B cell (primary cell): Measurements from ENCODE around the gene CDC42BPA. TPM values are rescaled to one million over a fixed set of nuclear protein-coding genes. Genes with fewer than 3 reads are reported as not detected.
"Not testable (repeated sequence)": the region's sequence is repeated elsewhere in the genome, so short reads cannot be mapped to it uniquely, and the experiment has no call there.

ENCODE experiments used
- ATAC-seq: fragments of 200-7000 bp; cut with Tn5 transposase; one replicate; pipeline ENCODE4 v1.10.0; 2021; ENCODE audit warnings: low read depth, mild to moderate bottlenecking, moderate number of reproducible peaks, moderate library complexity
- CTCF ChIA-PET: fragments of 350-600 bp; sonication (Branson Sonifier 250); formaldehyde crosslinking; loops from one replicate; lab custom pipeline; 2021; ENCODE audit warnings: antibody characterized with exemption, inconsistent platforms; lab: Charles Lee
- POLR2A ChIA-PET: fragments of 350-600 bp; sonication (Branson Sonifier 250); formaldehyde crosslinking; loops from one replicate; lab custom pipeline; 2021; ENCODE audit warnings: antibody characterized with exemption; lab: Charles Lee
- DNase-seq: peaks from one replicate; pipeline ENCODE4 v3.0.0; 2013
- H2AFZ ChIP-seq: 2 replicates; pipeline ENCODE4 v1.6.1; 2012; ENCODE audit warnings: mild to moderate bottlenecking, low read depth, low read length; ENCODE audit not compliant: insufficient read depth, poor library complexity, severe bottlenecking
- H3K27ac ChIP-seq, 2 donors: 1 replicate in 1 of 2; 2 replicates in 1 of 2; pipeline ENCODE4 v1.5.1; 2012 to 2013; ENCODE audit warnings: low read length in 2 of 2, mild to moderate bottlenecking in 2 of 2, moderate library complexity in 1 of 2
- H3K27me3 ChIP-seq, 4 experiments: fragments of 200-600 bp in 1 of 4; sonication (generic) in 1 of 4; replicated peaks in 1 of 4; 1 replicate in 2 of 4; 2 replicates in 2 of 4; pipeline versions ENCODE4 v1.6.1 to v1.7.0; 2013 to 2016; ENCODE audit warnings: low read length in 3 of 4, mild to moderate bottlenecking in 2 of 4, mixed read lengths in 1 of 4, moderate library complexity in 1 of 4; ENCODE audit not compliant: insufficient read depth in 4 of 4, control insufficient read depth in 3 of 4; ENCODE audit errors: control extremely low read depth in 1 of 4
- H3K36me3 ChIP-seq, 2 experiments: replicated peaks in 1 of 2; 1 replicate in 1 of 2; 2 replicates in 1 of 2; pipeline versions ENCODE4 v1.6.1 to v1.7.1; 2013; ENCODE audit warnings: low read length in 1 of 2; ENCODE audit not compliant: insufficient read depth in 2 of 2, control insufficient read depth in 1 of 2; ENCODE audit errors: control extremely low read depth in 1 of 2, extremely low read depth in 1 of 2
- H3K4me1 ChIP-seq, 2 donors: fragments of 200-600 bp in 1 of 2; sonication (generic) in 1 of 2; 1 replicate in 1 of 2; 2 replicates in 1 of 2; pipeline versions ENCODE4 v1.5.1 to v1.6.1; 2013 to 2017; ENCODE audit warnings: low read length in 2 of 2; ENCODE audit not compliant: control insufficient read depth in 2 of 2, insufficient read depth in 2 of 2
- H3K4me2 ChIP-seq: replicated peaks from 2 replicates; pipeline ENCODE3; 2012; ENCODE audit warnings: mild to moderate bottlenecking, low read depth, low read length; ENCODE audit not compliant: poor library complexity, severe bottlenecking
- H3K4me3 ChIP-seq, 5 experiments: fragments of 200-600 bp in 1 of 5; sonication (generic) in 1 of 5; 1 replicate in 3 of 5; 2 replicates in 2 of 5; pipeline versions ENCODE4 v1.5.1 to v1.7.0; 2011 to 2016; ENCODE audit warnings: low read length in 4 of 5, mild to moderate bottlenecking in 4 of 5, low read depth in 2 of 5, control low read depth in 1 of 5, moderate library complexity in 1 of 5; ENCODE audit not compliant: insufficient read depth in 1 of 5; ENCODE audit errors: control extremely low read depth in 1 of 5, extremely low read depth in 1 of 5
- H3K79me2 ChIP-seq: fragments of 200-600 bp; sonication (generic); one replicate; pipeline ENCODE4 v1.6.0; 2016; ENCODE audit warnings: low read length; ENCODE audit not compliant: control insufficient read depth, insufficient read depth
- H3K9ac ChIP-seq: fragments of 200-600 bp; sonication (generic); 2 replicates; pipeline ENCODE4 v1.6.1; 2017; ENCODE audit warnings: mild to moderate bottlenecking, low read length, moderate library complexity
- H3K9me3 ChIP-seq, 3 donors: one replicate each; pipeline versions ENCODE4 v1.6.1 to v1.7.1; 2013; ENCODE audit warnings: low read length in 2 of 3; ENCODE audit not compliant: control insufficient read depth in 2 of 3, insufficient read depth in 1 of 3; ENCODE audit errors: control extremely low read depth in 1 of 3
- H4K20me1 ChIP-seq: 2 replicates; pipeline ENCODE4 v1.6.0; 2012; ENCODE audit warnings: mild to moderate bottlenecking, low read length; ENCODE audit not compliant: insufficient read depth, control insufficient read depth, poor library complexity, severe bottlenecking
- H3K27ac Mint-ChIP-seq: one replicate; pipeline ENCODE4 v1.8.0; 2021; ENCODE audit warnings: mixed read lengths
- H3K27me3 Mint-ChIP-seq: one replicate; pipeline ENCODE4 v1.8.0; 2021; ENCODE audit warnings: mixed read lengths
- H3K4me1 Mint-ChIP-seq: one replicate; pipeline ENCODE4 v1.8.0; 2021; ENCODE audit warnings: mixed read lengths
- H3K4me3 Mint-ChIP-seq: one replicate; pipeline ENCODE4 v1.8.0; 2021; ENCODE audit warnings: mixed read lengths
- H3K9me3 Mint-ChIP-seq: one replicate; pipeline ENCODE4 v1.8.0; 2022; ENCODE audit warnings: mixed read lengths; ENCODE audit not compliant: insufficient read depth
- EZH2 ChIP-seq: IDR thresholded peaks from 2 replicates; pipeline ENCODE4 v1.6.1; 2012; ENCODE audit warnings: borderline replicate concordance, low read depth, mild to moderate bottlenecking, moderate library complexity, low read length; ENCODE audit not compliant: insufficient read depth, poor library complexity, severe bottlenecking
- WGBS: methylation state at CpG from one replicate; pipeline ENCODE4 v1.1.5; 2013; ENCODE audit warnings: missing lambda C conversion rate; ENCODE audit not compliant: insufficient coverage; 5-methylcytosine and 5-hydroxymethylcytosine counted together
- intact Hi-C: fragments of 100-400 bp; cut with micrococcal nuclease; formaldehyde crosslinking; loops from one replicate; pipeline ENCODE4 v1.10.0; 2022
- polyA plus RNA-seq: library from polyadenylated mRNA; depleted of rRNA; stranded (reverse); fragments of >200 nt; gene quantifications from 2 replicates; pipeline ENCODE4 v1.2.3, GENCODE V29; 2012
- total RNA-seq, 2 donors: library from RNA; stranded (reverse); fragments of 120-200 nt in 1 of 2; gene quantifications; 1 replicate in 1 of 2; 2 replicates in 1 of 2; pipeline versions ENCODE4 v1.2.3 to v1.2.4, GENCODE V29; 2013 to 2022
- TF ChIP-seq, protein P1 (sequence below): fragments of 200-600 bp; IDR thresholded peaks from one replicate; pipeline ENCODE4 v1.8.0; 2022; ENCODE audit warnings: antibody characterized with exemption, mild to moderate bottlenecking

CDC42BPA gene
- total and polyA plus RNA-seq, 2 donors (not counting 1 experiment from before 2014, with no cell fraction given): 0.04 to 0.69 TPM

DNA sequence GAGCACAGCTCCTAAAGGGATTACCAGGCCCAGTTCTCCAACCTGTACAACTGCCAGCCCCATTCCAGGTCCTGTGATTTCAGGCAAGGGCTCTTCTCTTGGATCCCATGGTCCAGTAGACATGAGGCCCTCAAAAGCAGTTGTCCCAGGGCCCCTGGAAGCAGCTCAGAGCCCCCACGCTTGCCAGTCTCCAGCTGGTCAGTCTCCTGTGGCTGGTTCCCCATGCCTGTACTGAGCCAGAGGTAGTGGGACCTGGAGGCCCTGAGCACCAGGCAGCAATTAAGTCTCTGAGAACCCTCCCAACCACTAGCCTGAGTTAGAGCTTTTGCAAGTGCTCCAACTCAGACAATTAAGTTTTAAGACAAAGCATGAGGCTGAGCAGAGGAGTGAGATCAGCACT lies 36.9 kb downstream of the CDC42BPA start:
- Histone ChIP-seq H3K27me3 (no peaks in the 10 kb centered on the region), H4K20me1 (no peaks in the 10 kb centered on the region), H3K27ac (no peak overlapping the region), H3K4me2 (no peak overlapping the region), H3K9me3 (peaks cover 3 to 6% (median 3%) of the 10 kb centered on the region in 3 donors), H2AFZ (no peak overlapping the region), H3K79me2 (no peaks in the 10 kb centered on the region), H3K4me3 (no peak overlapping the region), H3K36me3 (no peaks in the 10 kb centered on the region), H3K9ac (no peak overlapping the region), H3K4me1 (no peaks in the 10 kb centered on the region)
- no peaks in the 10 kb centered on the region for H3K4me1 Mint-ChIP-seq
- ATAC-seq (no peak), DNase-seq (no peak)
- peaks cover 11% of the 10 kb centered on the region for H3K9me3 Mint-ChIP-seq
- H3K4me3 Mint-ChIP-seq: no peak overlapping the region
- TF ChIP-seq, protein P1, sequence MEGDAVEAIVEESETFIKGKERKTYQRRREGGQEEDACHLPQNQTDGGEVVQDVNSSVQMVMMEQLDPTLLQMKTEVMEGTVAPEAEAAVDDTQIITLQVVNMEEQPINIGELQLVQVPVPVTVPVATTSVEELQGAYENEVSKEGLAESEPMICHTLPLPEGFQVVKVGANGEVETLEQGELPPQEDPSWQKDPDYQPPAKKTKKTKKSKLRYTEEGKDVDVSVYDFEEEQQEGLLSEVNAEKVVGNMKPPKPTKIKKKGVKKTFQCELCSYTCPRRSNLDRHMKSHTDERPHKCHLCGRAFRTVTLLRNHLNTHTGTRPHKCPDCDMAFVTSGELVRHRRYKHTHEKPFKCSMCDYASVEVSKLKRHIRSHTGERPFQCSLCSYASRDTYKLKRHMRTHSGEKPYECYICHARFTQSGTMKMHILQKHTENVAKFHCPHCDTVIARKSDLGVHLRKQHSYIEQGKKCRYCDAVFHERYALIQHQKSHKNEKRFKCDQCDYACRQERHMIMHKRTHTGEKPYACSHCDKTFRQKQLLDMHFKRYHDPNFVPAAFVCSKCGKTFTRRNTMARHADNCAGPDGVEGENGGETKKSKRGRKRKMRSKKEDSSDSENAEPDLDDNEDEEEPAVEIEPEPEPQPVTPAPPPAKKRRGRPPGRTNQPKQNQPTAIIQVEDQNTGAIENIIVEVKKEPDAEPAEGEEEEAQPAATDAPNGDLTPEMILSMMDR: no peak
- TF ChIP-seq EZH2: no peak
- no peaks in the 10 kb centered on the region for H3K27me3 Mint-ChIP-seq
- intact Hi-C loops: no loop called here
- 81% methylated on average over 1 of the region's 1 CpG for WGBS
- ChIA-PET POLR2A (no interaction called here), CTCF (interaction anchor here (0.5 kb wide), 1 partner anchor 69 kb away, joined by 4 read pairs; no protein-coding TSS in a partner anchor)
- no peak overlapping the region for H3K27ac Mint-ChIP-seq

DNA sequence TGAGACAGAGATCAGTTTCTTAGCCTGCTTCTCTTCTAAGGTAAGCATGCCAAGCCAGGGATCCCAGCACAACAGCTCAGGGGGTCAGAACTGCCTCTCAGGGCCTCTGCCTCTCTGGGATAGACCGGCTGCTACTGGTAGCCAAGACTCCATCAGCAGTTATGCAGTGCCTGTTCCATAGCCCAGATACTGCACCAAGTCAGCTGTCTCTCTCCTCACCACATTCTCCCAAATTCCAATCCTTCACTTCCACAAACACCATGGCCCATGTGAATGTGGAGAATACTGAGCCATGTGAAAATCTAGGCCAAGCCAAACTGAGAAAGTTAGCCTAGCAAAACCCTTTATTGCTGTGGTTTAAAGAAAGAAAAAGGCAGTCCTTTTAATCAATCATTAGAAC lies 37.5 kb downstream of the CDC42BPA start:
- H3K4me1 ChIP-seq: no peaks in the 10 kb centered on the region
- no peak overlapping the region for H2AFZ ChIP-seq
- H3K4me2 ChIP-seq: no peak overlapping the region
- ChIA-PET CTCF (no interaction called here), POLR2A (no interaction called here)
- no peak overlapping the region for H3K27ac Mint-ChIP-seq
- no peaks in the 10 kb centered on the region for H3K4me1 Mint-ChIP-seq
- ATAC-seq (no peak), DNase-seq (no peak)
- 100% methylated on average over 1 of the region's 1 CpG for WGBS
- no peaks in the 10 kb centered on the region for H3K36me3 ChIP-seq
- no peak for TF ChIP-seq EZH2
- TF ChIP-seq, protein P1: no peak
- peaks cover 6% of the 10 kb centered on the region for H3K9me3 Mint-ChIP-seq
- H3K27me3 ChIP-seq: no peaks in the 10 kb centered on the region
- no peak overlapping the region for H3K4me3 ChIP-seq
- no peaks in the 10 kb centered on the region for H3K79me2 ChIP-seq
- H4K20me1 ChIP-seq: no peaks in the 10 kb centered on the region
- H3K27ac ChIP-seq: no peak overlapping the region
- intact Hi-C loops: no loop called here
- peaks cover 2 to 4% (median 3%) of the 10 kb centered on the region in 3 donors for H3K9me3 ChIP-seq
- no peak overlapping the region for H3K9ac ChIP-seq
- no peak overlapping the region for H3K4me3 Mint-ChIP-seq
- H3K27me3 Mint-ChIP-seq: no peaks in the 10 kb centered on the region

DNA sequence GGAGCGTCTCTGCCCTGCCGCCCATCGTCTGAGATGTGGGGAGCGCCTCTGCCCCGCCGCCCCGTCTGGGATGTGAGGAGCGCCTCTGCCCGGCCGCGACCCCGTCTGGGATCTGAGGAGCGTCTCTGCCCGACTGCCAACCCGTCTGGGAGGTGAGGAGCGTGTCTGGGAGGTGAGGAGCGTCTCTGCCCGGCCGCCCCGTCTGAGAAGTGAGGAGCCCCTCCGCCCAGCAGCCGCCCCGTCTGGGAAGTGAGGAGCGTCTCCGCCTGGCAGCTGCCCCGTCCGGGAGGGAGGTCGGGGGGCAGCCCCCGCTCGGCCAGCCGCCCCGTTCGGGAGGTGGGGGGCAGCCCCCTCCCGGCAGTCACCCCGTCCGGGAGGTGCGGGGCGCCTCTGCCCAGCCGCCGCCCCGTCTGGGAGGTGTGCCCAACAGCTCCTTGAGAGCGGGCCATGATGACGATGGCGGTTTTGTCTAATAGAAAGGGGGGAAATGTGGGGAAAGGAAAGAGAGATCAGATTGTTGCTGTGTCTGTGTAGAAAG lies 42.1 kb downstream of the CDC42BPA start:
- H3K4me1 Mint-ChIP-seq, H3K36me3 ChIP-seq, POLR2A ChIA-PET, H2AFZ ChIP-seq, H4K20me1 ChIP-seq, H3K9me3 ChIP-seq, ATAC-seq, H3K27ac Mint-ChIP-seq, H3K4me1 ChIP-seq, CTCF ChIA-PET, H3K4me3 Mint-ChIP-seq, H3K27me3 ChIP-seq, H3K27ac ChIP-seq, H3K9me3 Mint-ChIP-seq, intact Hi-C loops, H3K4me3 ChIP-seq, H3K79me2 ChIP-seq, DNase-seq, H3K27me3 Mint-ChIP-seq, H3K9ac ChIP-seq, H3K4me2 ChIP-seq: not testable (repeated sequence)
- WGBS: 90% methylated on average over 42 of the region's 44 CpGs
